ENCODE results near the gene HLA-DQB2. TPM values are rescaled to one million over a fixed set of nuclear protein-coding genes. Genes with fewer than 3 reads are reported as not detected.
"Not testable (repeated sequence)": the region's sequence is repeated elsewhere in the genome, so short reads cannot be mapped to it uniquely, and the experiment has no call there.

The HLA-DQB2 gene
- total and polyA plus RNA-seq, 10 of the 15 experiments (the other 5 are each of a cell fraction or from before 2014, with no cell fraction given): 0.28 to 27.1 (median 8.0) TPM

- H3K4me2 ChIP-seq (ENCODE audit: control insufficient read depth, insufficient read depth); H4K20me1 ChIP-seq (ENCODE audit: control insufficient read depth, insufficient read depth); DNase-seq (ENCODE audit: low read depth, low spot score); H3K4me1 ChIP-seq (ENCODE audit: control insufficient read depth, insufficient read depth, low read length); H3K27me3 ChIP-seq (replicated peaks in 1 of 2; ENCODE audit: control insufficient read depth in 2 of 2, insufficient read depth in 2 of 2, low read length in 1 of 2); H3K4me3 ChIP-seq; H3K36me3 ChIP-seq (ENCODE audit: control insufficient read depth in 2 of 2, insufficient read depth in 2 of 2, low read length in 1 of 2); in situ Hi-C loops (cut with MboI); BruUV-seq (replicated peaks); H3K9ac ChIP-seq (ENCODE audit: control insufficient read depth, insufficient read depth, low read length); RAD21 ChIA-PET (ENCODE audit: unreplicated experiment); ATAC-seq; POLR2A ChIA-PET; H3K27ac ChIP-seq (ENCODE audit: control insufficient read depth, insufficient read depth); H3K79me2 ChIP-seq (ENCODE audit: control insufficient read depth, insufficient read depth, low read length); H2AFZ ChIP-seq (ENCODE audit: control insufficient read depth, low read depth, low read length); FAIRE-seq; H3K9me3 ChIP-seq (replicated peaks; ENCODE audit: control insufficient read depth, insufficient read depth, low read length): not testable (repeated sequence)
- SMC1A ChIA-PET (ENCODE audit: uncharacterized antibody, unreplicated experiment): interaction anchor here (0.8 to 2.3 kb wide), 4 partner anchors 81 to 369 kb away, joined by 3 to 8 read pairs (median 4); no protein-coding TSS in a partner anchor
- intact Hi-C loops (cut with micrococcal nuclease; ENCODE audit: unreplicated experiment): loop anchor here (10.0 kb wide), 1 partner anchor 668 kb away; no protein-coding TSS in a partner anchor
- CTCF ChIA-PET: interaction anchor here (1.5 to 9.6 kb wide), 3 partner anchors 81 to 370 kb away, joined by 4 to 200 read pairs (median 5); no protein-coding TSS in a partner anchor
Observed at GRCh38 chr6:32782923-32783322, 19.6 kb upstream of the HLA-DQB2 start.

- CTCF ChIA-PET: interaction anchor here (1.1 to 1.5 kb wide), 2 partner anchors 21 to 365 kb away, joined by 3 read pairs; no protein-coding TSS in a partner anchor
- intact Hi-C loops (cut with micrococcal nuclease; ENCODE audit: unreplicated experiment) (no loop called here), in situ Hi-C loops (cut with MboI) (no loop called here)
- no peaks in the 10 kb centered on the region for H3K36me3 ChIP-seq (ENCODE audit: control insufficient read depth in 2 of 2, insufficient read depth in 2 of 2, low read length in 1 of 2)
- no peak for DNase-seq (ENCODE audit: low read depth, low spot score)
- RAD21 ChIA-PET (ENCODE audit: unreplicated experiment): no interaction called here
- H3K4me3 ChIP-seq: no peak overlapping the region
- H3K9ac ChIP-seq (ENCODE audit: control insufficient read depth, insufficient read depth, low read length): no peak overlapping the region
- no peak overlapping the region for H3K4me2 ChIP-seq (ENCODE audit: control insufficient read depth, insufficient read depth)
- BruUV-seq (replicated peaks): no TSS peak
- ATAC-seq: no peak
- no peak for FAIRE-seq
- no peaks in the 10 kb centered on the region; a peak in 1 of 4 replicates for H3K27me3 ChIP-seq (replicated peaks in 1 of 2; ENCODE audit: control insufficient read depth in 2 of 2, insufficient read depth in 2 of 2, low read length in 1 of 2)
- H4K20me1 ChIP-seq (ENCODE audit: control insufficient read depth, insufficient read depth): no peaks in the 10 kb centered on the region
- no peak overlapping the region for H2AFZ ChIP-seq (ENCODE audit: control insufficient read depth, low read depth, low read length)
- POLR2A ChIA-PET: no interaction called here
- H3K4me1 ChIP-seq (ENCODE audit: control insufficient read depth, insufficient read depth, low read length): no peaks in the 10 kb centered on the region
- H3K79me2 ChIP-seq (ENCODE audit: control insufficient read depth, insufficient read depth, low read length): no peaks in the 10 kb centered on the region
- no peak for TF ChIP-seq WRNIP1 (IDR thresholded peaks at IDR 0.05; ENCODE audit: borderline replicate concordance, low read depth, low read length)
- TF ChIP-seq ELK1 (IDR thresholded peaks at IDR 0.05; ENCODE audit: low read depth, low read length): no peak
- TF ChIP-seq BMI1 (IDR thresholded peaks at IDR 0.05; ENCODE audit: borderline replicate concordance): no peak
- no peak for TF ChIP-seq RAD21 (IDR thresholded peaks at IDR 0.05; ENCODE audit: insufficient read depth, low read depth, low read length)
- TF ChIP-seq RBBP5 (conservative IDR thresholded peaks at IDR 0.05): no peak
- TF ChIP-seq CHD4 (IDR thresholded peaks at IDR 0.05): no peak
- TF ChIP-seq ZNF592 (IDR thresholded peaks at IDR 0.05): no peak
- TF ChIP-seq HDGF (IDR thresholded peaks at IDR 0.05): no peak
- TF ChIP-seq HCFC1 (IDR thresholded peaks at IDR 0.05; ENCODE audit: low read length): no peak
- no peak for TF ChIP-seq ATF7 (IDR thresholded peaks at IDR 0.05; ENCODE audit: low read depth)
- H3K9me3 ChIP-seq (replicated peaks; ENCODE audit: control insufficient read depth, insufficient read depth, low read length): no peaks in the 10 kb centered on the region; the same call in 2 of the 3 replicates
- SMC1A ChIA-PET (ENCODE audit: uncharacterized antibody, unreplicated experiment): interaction anchor here (1.0 to 1.1 kb wide), 2 partner anchors 9 to 82 kb away, joined by 3 read pairs; no protein-coding TSS in a partner anchor
- no peak overlapping the region for H3K27ac ChIP-seq (ENCODE audit: control insufficient read depth, insufficient read depth)
Observed at GRCh38 chr6:32779036-32779435, 15.7 kb upstream of the HLA-DQB2 start.

Measured in GM12878 (cell line).